ENCODE measurements around the gene ATP13A2. TPM values are rescaled to one million over a fixed set of nuclear protein-coding genes. Genes with fewer than 3 reads are reported as not detected.
A peak's percentile ranks its signal among the peaks of the same experiment; 100 is the strongest.
"Not testable (repeated sequence)": the region's sequence is repeated elsewhere in the genome, so short reads cannot be mapped to it uniquely, and the experiment has no call there.

Gene ATP13A2
- total RNA-seq, 2 experiments from 2014 or later = 25.0 to 28.8 TPM

- Histone ChIP-seq H3K79me2 (ENCODE audit: insufficient read depth, low read depth, low read length) (no peaks in the 10 kb centered on the region), H2AFZ (ENCODE audit: low read length) (no peak overlapping the region), H3K27ac (ENCODE audit: low read depth, low read length, poor library complexity, severe bottlenecking) (no peak overlapping the region), H3K4me2 (ENCODE audit: low read length) (no peak overlapping the region), H3K4me3 (ENCODE audit: low read depth, low read length, poor library complexity, severe bottlenecking) (no peak overlapping the region), H3K4me1 (ENCODE audit: insufficient read depth, low read length, poor library complexity, severe bottlenecking) (peaks cover under 1% of the 10 kb centered on the region), H3K9me3 (ENCODE audit: low read length) (no peaks in the 10 kb centered on the region), H4K20me1 (ENCODE audit: insufficient read depth, low read length) (no peaks in the 10 kb centered on the region), H3K36me3 (ENCODE audit: insufficient read depth, low read length) (peaks cover 24% of the 10 kb centered on the region), H3K9me2 (ENCODE audit: insufficient read depth, low read length) (no peaks in the 10 kb centered on the region)
- TF ChIP-seq EZH2phosphoT487 (IDR thresholded peaks at IDR 0.05; ENCODE audit: borderline replicate concordance, low read depth, low read length) = no peak
- POLR2A ChIA-PET = no interaction called here
- CTCF ChIA-PET (ENCODE audit: unreplicated experiment) = no interaction called here
- BruUV-seq (replicated peaks) = no TSS peak
- intact Hi-C loops (cut with micrococcal nuclease; ENCODE audit: unreplicated experiment) = no loop called here
- DNase-seq (ENCODE audit: low spot score) = no peak
Measured at GRCh38 chr1:16955186-16955585, 56.5 kb downstream of the ATP13A2 start.

- Histone ChIP-seq H3K4me3 (ENCODE audit: low read depth, low read length, poor library complexity, severe bottlenecking) (no peak overlapping the region), H3K9me3 (ENCODE audit: low read length) (no peaks in the 10 kb centered on the region), H3K4me2 (ENCODE audit: low read length) (no peak overlapping the region), H3K79me2 (ENCODE audit: insufficient read depth, low read depth, low read length) (no peaks in the 10 kb centered on the region), H2AFZ (ENCODE audit: low read length) (no peak overlapping the region), H4K20me1 (ENCODE audit: insufficient read depth, low read length) (no peaks in the 10 kb centered on the region), H3K27ac (ENCODE audit: low read depth, low read length, poor library complexity, severe bottlenecking) (no peak overlapping the region), H3K9me2 (ENCODE audit: insufficient read depth, low read length) (no peaks in the 10 kb centered on the region), H3K36me3 (ENCODE audit: insufficient read depth, low read length) (peaks cover 24% of the 10 kb centered on the region), H3K4me1 (ENCODE audit: insufficient read depth, low read length, poor library complexity, severe bottlenecking) (no peaks in the 10 kb centered on the region)
- intact Hi-C loops (cut with micrococcal nuclease; ENCODE audit: unreplicated experiment) = no loop called here
- CTCF ChIA-PET (ENCODE audit: unreplicated experiment) = interaction anchor here (0.5 kb wide), 1 partner anchor 14 kb away, joined by 3 read pairs; no protein-coding TSS in a partner anchor
- no peak for TF ChIP-seq EZH2phosphoT487 (IDR thresholded peaks at IDR 0.05; ENCODE audit: borderline replicate concordance, low read depth, low read length)
- TF ChIP-seq CTCF (conservative IDR thresholded peaks at IDR 0.05; ENCODE audit: low read length) = no peak
- BruUV-seq (replicated peaks) = no TSS peak
- POLR2A ChIA-PET = no interaction called here
- no peak for DNase-seq (ENCODE audit: low spot score)
Measured at GRCh38 chr1:16954579-16954978, 57.1 kb downstream of the ATP13A2 start.

GRCh38 chr1:16952376-16952775 is 59.4 kb downstream of the ATP13A2 start:
- H4K20me1 ChIP-seq (ENCODE audit: insufficient read depth, low read length); H3K4me3 ChIP-seq (ENCODE audit: low read depth, low read length, poor library complexity, severe bottlenecking); H3K9me3 ChIP-seq (ENCODE audit: low read length); H3K4me1 ChIP-seq (ENCODE audit: insufficient read depth, low read length, poor library complexity, severe bottlenecking); intact Hi-C loops (cut with micrococcal nuclease; ENCODE audit: unreplicated experiment); H3K4me2 ChIP-seq (ENCODE audit: low read length); H3K27ac ChIP-seq (ENCODE audit: low read depth, low read length, poor library complexity, severe bottlenecking); BruUV-seq (replicated peaks); CTCF ChIA-PET (ENCODE audit: unreplicated experiment); DNase-seq (ENCODE audit: low spot score); H3K79me2 ChIP-seq (ENCODE audit: insufficient read depth, low read depth, low read length); H3K9me2 ChIP-seq (ENCODE audit: insufficient read depth, low read length); H2AFZ ChIP-seq (ENCODE audit: low read length): not testable (repeated sequence)
- peaks cover 24% of the 10 kb centered on the region for H3K36me3 ChIP-seq (ENCODE audit: insufficient read depth, low read length)
- POLR2A ChIA-PET = interaction anchor here (0.9 kb wide), 1 partner anchor 12 kb away, joined by 3 read pairs; no protein-coding TSS in a partner anchor

- BruUV-seq (replicated peaks); POLR2A ChIA-PET; intact Hi-C loops (cut with micrococcal nuclease; ENCODE audit: unreplicated experiment); H3K4me3 ChIP-seq (ENCODE audit: low read depth, low read length, poor library complexity, severe bottlenecking); H3K27ac ChIP-seq (ENCODE audit: low read depth, low read length, poor library complexity, severe bottlenecking); H3K9me3 ChIP-seq (ENCODE audit: low read length); DNase-seq (ENCODE audit: low spot score); H3K4me2 ChIP-seq (ENCODE audit: low read length); H3K9me2 ChIP-seq (ENCODE audit: insufficient read depth, low read length); H3K36me3 ChIP-seq (ENCODE audit: insufficient read depth, low read length); H4K20me1 ChIP-seq (ENCODE audit: insufficient read depth, low read length); H3K79me2 ChIP-seq (ENCODE audit: insufficient read depth, low read depth, low read length); H2AFZ ChIP-seq (ENCODE audit: low read length); H3K4me1 ChIP-seq (ENCODE audit: insufficient read depth, low read length, poor library complexity, severe bottlenecking); CTCF ChIA-PET (ENCODE audit: unreplicated experiment): not testable (repeated sequence)
Measured at GRCh38 chr1:16949026-16949425, 62.7 kb downstream of the ATP13A2 start.

GRCh38 chr1:16948282-16948891 is 63.3 kb downstream of the ATP13A2 start:
- POLR2A ChIA-PET; H2AFZ ChIP-seq (ENCODE audit: low read length); H3K4me1 ChIP-seq (ENCODE audit: insufficient read depth, low read length, poor library complexity, severe bottlenecking); H3K27ac ChIP-seq (ENCODE audit: low read depth, low read length, poor library complexity, severe bottlenecking); BruUV-seq (replicated peaks); intact Hi-C loops (cut with micrococcal nuclease; ENCODE audit: unreplicated experiment); H3K36me3 ChIP-seq (ENCODE audit: insufficient read depth, low read length); H3K4me3 ChIP-seq (ENCODE audit: low read depth, low read length, poor library complexity, severe bottlenecking); CTCF ChIA-PET (ENCODE audit: unreplicated experiment); H3K79me2 ChIP-seq (ENCODE audit: insufficient read depth, low read depth, low read length); H3K9me2 ChIP-seq (ENCODE audit: insufficient read depth, low read length); H3K4me2 ChIP-seq (ENCODE audit: low read length); H3K9me3 ChIP-seq (ENCODE audit: low read length); H4K20me1 ChIP-seq (ENCODE audit: insufficient read depth, low read length): not testable (repeated sequence)
- peak; percentile 12 for DNase-seq (ENCODE audit: low spot score)
